Measurements from ENCODE around the gene DPM2. TPM values are rescaled to one million over a fixed set of nuclear protein-coding genes. Genes with fewer than 3 reads are reported as not detected.
A peak's percentile ranks its signal among the peaks of the same experiment; 100 is the strongest.

The DPM2 gene
- total RNA-seq, 2 donors from 2014 or later: 25.1 to 28.6 TPM

GRCh38 chr9:127974001-127974768, 36.5 kb upstream of the DPM2 start:
- ATAC-seq: no peak
- no peak for DNase-seq
- intact Hi-C loops (cut with DNase I, micrococcal nuclease): no loop called here

GRCh38 chr9:127973169-127974000, 35.7 kb upstream of the DPM2 start:
- intact Hi-C loops (cut with DNase I, micrococcal nuclease): no loop called here
- DNase-seq (peak; percentile 7 to 55), ATAC-seq (peak; percentile 20)

- intact Hi-C loops (cut with DNase I, micrococcal nuclease): no loop called here
- ATAC-seq (no peak), DNase-seq (no peak)
Observed at GRCh38 chr9:127972236-127972871, 34.7 kb upstream of the DPM2 start.

GRCh38 chr9:127971357-127972235, 33.9 kb upstream of the DPM2 start:
- ATAC-seq (no peak), DNase-seq (no peak)
- intact Hi-C loops (cut with DNase I, micrococcal nuclease): no loop called here

GRCh38 chr9:127970401-127971313, 33.0 kb upstream of the DPM2 start:
- DNase-seq (no peak), ATAC-seq (peak; percentile 9)
- intact Hi-C loops (cut with DNase I, micrococcal nuclease): no loop called here

- intact Hi-C loops (cut with DNase I, micrococcal nuclease): no loop called here
- DNase-seq (peak in 1 of 2 donors; percentile 72), ATAC-seq (peak; percentile 6)
Observed at GRCh38 chr9:127968700-127969383, 31.2 kb upstream of the DPM2 start.

- intact Hi-C loops (cut with DNase I, micrococcal nuclease): no loop called here
- DNase-seq (peak; percentile 56 to 89), ATAC-seq (peak; percentile 62)
Observed at GRCh38 chr9:127968042-127968441, 30.4 kb upstream of the DPM2 start.

GRCh38 chr9:127967151-127967809, 29.6 kb upstream of the DPM2 start:
- DNase-seq (no peak), ATAC-seq (no peak)
- intact Hi-C loops (cut with DNase I, micrococcal nuclease): no loop called here

- peak; percentile 11 for ATAC-seq
- no peak for DNase-seq
- intact Hi-C loops (cut with DNase I, micrococcal nuclease): no loop called here
Observed at GRCh38 chr9:127966416-127967150, 28.9 kb upstream of the DPM2 start.

- intact Hi-C loops (cut with DNase I, micrococcal nuclease): no loop called here
- ATAC-seq: peak; percentile 13
- DNase-seq: no peak
Observed at GRCh38 chr9:127965953-127966352, 28.3 kb upstream of the DPM2 start.

- intact Hi-C loops (cut with DNase I, micrococcal nuclease): no loop called here
- no peak for ATAC-seq
- DNase-seq: no peak
Observed at GRCh38 chr9:127963359-127964064, 25.9 kb upstream of the DPM2 start.

GRCh38 chr9:127963041-127963358, 25.3 kb upstream of the DPM2 start:
- intact Hi-C loops (cut with DNase I, micrococcal nuclease): no loop called here
- no peak for DNase-seq

GRCh38 chr9:127962278-127962677, 24.6 kb upstream of the DPM2 start:
- intact Hi-C loops (cut with DNase I, micrococcal nuclease): no loop called here
- DNase-seq (no peak), ATAC-seq (no peak)

More at GRCh38 chr9:127963041-127963358, 25.3 kb upstream of the DPM2 start:
- ATAC-seq: no peak

- ATAC-seq (no peak), DNase-seq (no peak)
- intact Hi-C loops (cut with DNase I, micrococcal nuclease): no loop called here
Observed at GRCh38 chr9:127961613-127962155, 24.0 kb upstream of the DPM2 start.

GRCh38 chr9:127961155-127961490, 23.5 kb upstream of the DPM2 start:
- intact Hi-C loops (cut with DNase I, micrococcal nuclease): no loop called here
- ATAC-seq: no peak

More at GRCh38 chr9:127961155-127961490, 23.5 kb upstream of the DPM2 start:
- no peak for DNase-seq
